KOPT-K1 (cell line): ENCODE data around the gene SELENOM.

Source experiments
- H3K27ac ChIP-seq: fragments of 200-600 bp; sonication (generic); 2 replicates; pipeline ENCODE4 v1.5.1; 2016; ENCODE audit warnings: antibody characterized with exemption, mild to moderate bottlenecking, low read depth, low read length; ENCODE audit not compliant: poor library complexity, severe bottlenecking
- H3K36me3 ChIP-seq: fragments of 200-600 bp; sonication (generic); 2 replicates; pipeline ENCODE4 v1.5.1; 2017; ENCODE audit warnings: antibody characterized with exemption, mild to moderate bottlenecking, low read length, moderate library complexity; ENCODE audit not compliant: insufficient read depth
- H3K9me3 ChIP-seq: fragments of 200-600 bp; sonication (generic); 2 replicates; pipeline ENCODE4 v1.5.1; 2017; ENCODE audit warnings: antibody characterized with exemption, low read length, mild to moderate bottlenecking; ENCODE audit not compliant: insufficient read depth, poor library complexity, severe bottlenecking

Gene SELENOM

GRCh38 chr22:31139066-31139465 lies 31.7 kb upstream of the SELENOM start:
- no peak overlapping the region for H3K27ac ChIP-seq
- no peaks in the 10 kb centered on the region for H3K36me3 ChIP-seq
- H3K9me3 ChIP-seq: no peaks in the 10 kb centered on the region

DNA sequence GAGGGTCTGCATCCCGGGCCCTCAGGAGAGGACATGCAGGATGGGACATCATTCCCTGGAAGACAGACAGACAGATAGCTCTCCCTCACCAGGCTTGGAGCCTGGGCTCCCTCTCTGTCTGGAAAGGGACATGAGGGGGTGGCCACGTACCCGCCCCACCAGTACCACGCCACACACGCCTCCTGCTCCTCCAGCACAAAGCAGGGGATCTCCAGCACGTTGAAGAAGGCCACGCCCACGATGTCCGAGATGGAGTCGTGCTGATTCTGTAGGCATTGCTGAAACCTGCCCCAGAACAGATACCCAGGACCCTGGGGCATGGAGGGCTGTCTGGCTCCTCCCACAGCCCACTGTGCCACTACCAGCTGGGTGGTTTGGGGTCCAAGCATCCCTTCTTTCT lies 30.8 kb upstream of the SELENOM start:
- Histone ChIP-seq H3K27ac (no peak overlapping the region), H3K9me3 (no peaks in the 10 kb centered on the region), H3K36me3 (no peaks in the 10 kb centered on the region)

DNA sequence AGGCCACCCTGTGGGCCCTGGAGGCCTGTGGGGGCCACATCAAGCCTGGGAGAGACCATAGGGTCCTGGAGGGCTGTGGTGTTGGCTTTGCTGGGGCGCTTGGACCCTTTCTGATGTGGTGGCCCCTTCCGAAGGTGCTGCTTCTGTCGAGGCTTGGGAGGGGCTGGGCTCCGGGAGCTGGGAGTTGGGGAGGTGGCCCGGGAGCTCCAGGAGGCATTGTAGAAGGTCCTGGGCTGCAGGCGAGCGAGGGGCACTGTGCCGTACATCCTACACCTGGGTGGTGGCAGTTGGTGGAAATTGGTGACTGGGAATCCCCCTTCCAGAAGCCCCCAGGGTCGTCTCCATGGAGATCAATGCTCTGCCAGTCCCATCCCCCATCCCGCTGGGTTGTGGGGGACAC lies 30.4 kb upstream of the SELENOM start:
- Histone ChIP-seq H3K9me3 (no peaks in the 10 kb centered on the region), H3K27ac (no peak overlapping the region)

DNA sequence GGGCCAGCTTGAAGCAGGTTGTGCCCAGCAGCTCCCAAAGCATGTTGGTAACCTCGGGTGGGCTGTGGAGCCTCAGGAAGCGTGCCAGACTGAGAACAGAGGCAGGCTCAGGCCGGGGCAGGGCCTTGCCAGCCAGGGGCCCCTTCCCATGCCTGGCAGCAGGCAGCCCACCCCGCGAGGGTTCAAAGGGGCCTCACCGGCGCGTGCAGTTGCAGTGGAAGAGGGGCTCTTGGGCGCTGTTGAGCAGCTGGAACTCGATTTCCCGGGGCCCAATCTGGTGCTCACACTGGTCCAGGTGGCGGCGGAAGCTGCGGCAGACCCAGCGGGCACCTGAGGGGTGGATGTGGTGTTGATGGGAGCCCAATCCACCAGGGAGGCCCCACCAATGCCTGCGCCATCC lies 29.3 kb upstream of the SELENOM start:
- Histone ChIP-seq H3K9me3 (no peaks in the 10 kb centered on the region), H3K27ac (no peak overlapping the region), H3K36me3 (no peaks in the 10 kb centered on the region)

More for the DNA sequence above, 30.4 kb upstream of the SELENOM start:
- H3K36me3 ChIP-seq: no peaks in the 10 kb centered on the region

GRCh38 chr22:31136155-31136554 lies 28.8 kb upstream of the SELENOM start:
- H3K9me3 ChIP-seq: no peaks in the 10 kb centered on the region
- no peak overlapping the region for H3K27ac ChIP-seq
- H3K36me3 ChIP-seq: no peaks in the 10 kb centered on the region

DNA sequence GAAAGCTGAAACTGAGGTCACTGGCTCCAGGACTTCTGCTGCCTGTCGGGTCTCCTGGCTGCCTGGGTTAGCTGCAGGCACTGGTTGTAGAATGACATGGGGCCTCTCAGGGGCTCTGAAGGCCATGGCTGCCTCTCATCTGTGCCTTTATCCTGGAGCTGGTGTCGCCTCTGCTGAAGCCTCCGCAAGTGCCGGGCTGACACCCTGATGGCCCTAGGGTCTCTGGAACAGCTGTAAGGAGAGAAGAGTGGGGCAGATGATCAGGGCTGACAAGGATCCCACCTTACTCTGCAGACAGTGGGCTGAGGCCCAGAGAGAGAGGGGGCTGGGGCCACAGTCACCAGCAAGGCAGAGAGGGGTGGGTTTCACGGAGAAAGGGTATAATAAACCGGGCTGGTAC lies 28.3 kb upstream of the SELENOM start:
- H3K27ac ChIP-seq: no peak overlapping the region
- no peaks in the 10 kb centered on the region for H3K9me3 ChIP-seq
- no peaks in the 10 kb centered on the region for H3K36me3 ChIP-seq

DNA sequence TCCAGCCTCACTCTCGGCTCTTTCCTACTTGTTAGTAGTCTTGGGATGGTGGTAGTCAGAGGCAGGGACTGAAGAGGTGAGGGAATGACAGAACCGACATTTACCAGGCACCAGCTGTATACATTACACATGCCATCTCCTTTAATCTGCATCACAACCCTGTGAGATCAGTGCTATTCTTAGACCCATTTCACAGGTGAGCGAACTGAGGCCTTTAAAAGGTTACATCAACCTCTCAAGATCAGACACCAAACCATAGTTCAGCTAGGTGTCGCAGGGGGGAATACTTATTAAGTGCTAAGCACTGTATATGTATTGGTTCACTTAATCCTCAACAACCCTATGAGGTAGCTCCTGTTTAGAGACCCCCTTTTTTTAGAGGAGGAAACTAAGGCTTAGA lies 27.3 kb upstream of the SELENOM start:
- Histone ChIP-seq H3K27ac (no peak overlapping the region), H3K9me3 (no peaks in the 10 kb centered on the region), H3K36me3 (no peaks in the 10 kb centered on the region)

GRCh38 chr22:31133911-31134310 lies 26.5 kb upstream of the SELENOM start:
- Histone ChIP-seq H3K27ac (no peak overlapping the region), H3K9me3 (no peaks in the 10 kb centered on the region), H3K36me3 (no peaks in the 10 kb centered on the region)

- no peak overlapping the region for H3K27ac ChIP-seq
- H3K9me3 ChIP-seq: no peaks in the 10 kb centered on the region
Measured at GRCh38 chr22:31130873-31131272, 23.5 kb upstream of the SELENOM start.

GRCh38 chr22:31128156-31128555 lies 20.8 kb upstream of the SELENOM start:
- Histone ChIP-seq H3K36me3 (no peaks in the 10 kb centered on the region), H3K9me3 (no peaks in the 10 kb centered on the region), H3K27ac (no peak overlapping the region)

More at GRCh38 chr22:31130873-31131272, 23.5 kb upstream of the SELENOM start:
- no peaks in the 10 kb centered on the region for H3K36me3 ChIP-seq

DNA sequence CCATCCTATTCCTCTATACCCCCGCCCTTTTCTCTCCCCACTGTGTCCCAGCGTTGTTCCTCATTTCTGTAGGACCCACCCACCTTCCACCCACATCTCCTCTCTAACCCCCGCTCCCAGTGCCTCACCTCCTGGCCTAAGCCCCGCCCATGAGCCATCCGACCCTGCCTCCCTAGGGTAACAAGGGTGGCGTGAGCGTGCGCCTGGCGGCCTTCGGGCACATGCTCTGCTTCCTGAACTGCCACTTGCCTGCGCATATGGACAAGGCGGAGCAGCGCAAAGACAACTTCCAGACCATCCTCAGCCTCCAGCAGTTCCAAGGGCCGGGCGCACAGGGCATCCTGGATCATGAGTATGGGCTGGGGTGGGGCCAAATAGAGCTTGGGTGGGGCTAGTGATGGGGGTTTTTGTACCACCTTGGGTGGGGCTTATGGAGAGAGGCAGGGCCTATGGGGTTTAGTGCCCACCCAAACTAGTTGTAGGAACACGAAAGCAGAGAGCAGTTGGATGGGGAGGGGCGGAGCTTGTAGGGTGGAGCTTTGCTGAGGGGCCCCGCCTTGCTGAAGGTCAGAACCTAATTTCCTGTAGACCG lies 19.9 kb upstream of the SELENOM start:
- Histone ChIP-seq H3K9me3 (no peaks in the 10 kb centered on the region), H3K27ac (no peak overlapping the region), H3K36me3 (no peaks in the 10 kb centered on the region)

GRCh38 chr22:31126869-31127175 lies 19.5 kb upstream of the SELENOM start:
- H3K27ac ChIP-seq: no peak overlapping the region
- H3K36me3 ChIP-seq: no peaks in the 10 kb centered on the region
- no peaks in the 10 kb centered on the region for H3K9me3 ChIP-seq

DNA sequence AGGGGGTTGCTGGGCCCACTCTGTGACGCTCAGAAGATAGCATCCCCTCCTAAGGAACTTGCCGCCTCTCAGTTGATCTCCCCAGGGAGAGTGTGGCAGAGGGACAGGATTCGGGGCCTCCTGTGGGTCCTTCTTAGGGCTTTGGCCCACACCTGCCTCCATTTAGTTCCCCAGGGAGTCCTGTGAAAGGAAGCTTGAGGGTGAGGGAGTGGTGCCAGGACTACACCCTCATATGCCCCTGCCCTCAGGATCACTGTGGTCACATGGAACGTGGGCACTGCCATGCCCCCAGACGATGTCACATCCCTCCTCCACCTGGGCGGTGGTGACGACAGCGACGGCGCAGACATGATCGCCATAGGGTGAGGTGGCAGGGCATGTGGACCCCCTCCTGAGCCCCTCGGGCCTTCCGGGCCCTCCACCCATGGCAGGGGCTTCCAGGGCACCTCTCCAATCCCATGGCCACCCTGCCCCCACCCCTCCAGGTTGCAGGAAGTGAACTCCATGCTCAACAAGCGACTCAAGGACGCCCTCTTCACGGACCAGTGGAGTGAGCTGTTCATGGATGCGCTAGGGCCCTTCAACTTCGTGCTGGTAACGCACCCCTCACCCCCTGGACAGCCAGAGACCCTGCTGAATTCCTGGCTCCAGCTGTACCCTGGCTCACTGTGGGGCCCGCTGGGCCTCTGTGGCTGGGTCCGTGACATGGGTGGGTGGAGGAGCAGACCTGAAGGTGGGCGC lies 18.9 kb upstream of the SELENOM start:
- no peaks in the 10 kb centered on the region for H3K9me3 ChIP-seq
- no peak overlapping the region for H3K27ac ChIP-seq
- H3K36me3 ChIP-seq: no peaks in the 10 kb centered on the region

DNA sequence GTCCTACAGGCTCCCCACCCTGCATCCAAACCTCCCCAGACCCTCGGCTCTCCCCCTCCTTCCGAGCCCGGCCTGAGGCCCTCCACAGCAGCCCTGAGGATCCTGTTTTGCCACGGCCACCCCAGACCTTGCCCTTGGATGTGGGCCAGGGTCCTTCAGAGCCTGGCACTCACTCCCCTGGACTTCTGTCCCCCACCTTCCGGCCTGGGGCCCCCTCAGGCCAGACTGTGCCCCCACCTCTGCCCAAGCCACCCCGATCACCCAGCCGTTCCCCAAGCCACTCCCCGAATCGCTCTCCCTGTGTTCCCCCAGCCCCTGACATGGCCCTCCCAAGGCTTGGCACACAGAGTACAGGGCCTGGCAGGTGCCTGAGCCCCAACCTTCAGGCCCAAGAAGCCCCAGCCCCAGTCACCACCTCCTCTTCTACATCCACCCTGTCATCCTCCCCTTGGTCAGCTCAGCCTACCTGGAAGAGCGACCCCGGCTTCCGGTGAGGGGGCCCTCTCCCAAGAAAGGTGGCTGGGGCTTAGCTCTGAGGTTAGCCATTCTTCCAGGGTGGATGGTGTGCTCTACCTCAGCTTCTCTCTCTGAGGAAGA lies 18.3 kb upstream of the SELENOM start:
- H3K9me3 ChIP-seq: no peaks in the 10 kb centered on the region
- H3K36me3 ChIP-seq: no peaks in the 10 kb centered on the region
- no peak overlapping the region for H3K27ac ChIP-seq

DNA sequence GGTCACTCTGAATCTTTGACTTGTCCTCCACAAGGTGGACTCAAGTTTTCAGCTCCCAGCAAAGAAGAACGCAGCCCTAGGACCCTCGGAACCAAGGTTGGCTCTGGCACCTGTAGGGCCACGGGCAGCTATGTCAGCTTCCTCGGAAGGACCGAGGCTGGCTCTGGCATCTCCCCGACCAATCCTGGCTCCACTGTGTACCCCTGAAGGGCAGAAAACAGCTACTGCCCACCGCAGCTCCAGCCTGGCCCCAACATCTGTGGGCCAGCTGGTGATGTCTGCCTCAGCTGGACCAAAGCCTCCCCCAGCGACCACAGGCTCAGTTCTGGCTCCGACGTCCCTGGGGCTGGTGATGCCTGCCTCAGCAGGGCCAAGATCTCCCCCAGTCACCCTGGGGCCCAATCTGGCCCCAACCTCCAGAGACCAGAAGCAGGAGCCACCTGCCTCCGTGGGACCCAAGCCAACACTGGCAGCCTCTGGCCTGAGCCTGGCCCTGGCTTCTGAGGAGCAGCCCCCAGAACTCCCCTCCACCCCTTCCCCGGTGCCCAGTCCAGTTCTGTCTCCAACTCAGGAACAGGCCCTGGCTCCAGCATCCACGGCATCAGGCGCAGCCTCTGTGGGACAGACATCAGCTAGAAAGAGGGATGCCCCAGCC lies 17.6 kb upstream of the SELENOM start:
- Histone ChIP-seq H3K9me3 (no peaks in the 10 kb centered on the region), H3K27ac (no peak overlapping the region), H3K36me3 (no peaks in the 10 kb centered on the region)
